GM18517 (cell line): ENCODE measurements around the gene OXLD1.
A peak's percentile ranks its signal among the peaks of the same experiment; 100 is the strongest.

ENCODE experiments used
- ATAC-seq: cut with Tn5 transposase; IDR thresholded peaks from one replicate; pipeline ENCODE4 v1.9.1; 2021; ENCODE audit warnings: mild to moderate bottlenecking, moderate library complexity; ENCODE audit not compliant: unreplicated experiment

The OXLD1 gene

DNA sequence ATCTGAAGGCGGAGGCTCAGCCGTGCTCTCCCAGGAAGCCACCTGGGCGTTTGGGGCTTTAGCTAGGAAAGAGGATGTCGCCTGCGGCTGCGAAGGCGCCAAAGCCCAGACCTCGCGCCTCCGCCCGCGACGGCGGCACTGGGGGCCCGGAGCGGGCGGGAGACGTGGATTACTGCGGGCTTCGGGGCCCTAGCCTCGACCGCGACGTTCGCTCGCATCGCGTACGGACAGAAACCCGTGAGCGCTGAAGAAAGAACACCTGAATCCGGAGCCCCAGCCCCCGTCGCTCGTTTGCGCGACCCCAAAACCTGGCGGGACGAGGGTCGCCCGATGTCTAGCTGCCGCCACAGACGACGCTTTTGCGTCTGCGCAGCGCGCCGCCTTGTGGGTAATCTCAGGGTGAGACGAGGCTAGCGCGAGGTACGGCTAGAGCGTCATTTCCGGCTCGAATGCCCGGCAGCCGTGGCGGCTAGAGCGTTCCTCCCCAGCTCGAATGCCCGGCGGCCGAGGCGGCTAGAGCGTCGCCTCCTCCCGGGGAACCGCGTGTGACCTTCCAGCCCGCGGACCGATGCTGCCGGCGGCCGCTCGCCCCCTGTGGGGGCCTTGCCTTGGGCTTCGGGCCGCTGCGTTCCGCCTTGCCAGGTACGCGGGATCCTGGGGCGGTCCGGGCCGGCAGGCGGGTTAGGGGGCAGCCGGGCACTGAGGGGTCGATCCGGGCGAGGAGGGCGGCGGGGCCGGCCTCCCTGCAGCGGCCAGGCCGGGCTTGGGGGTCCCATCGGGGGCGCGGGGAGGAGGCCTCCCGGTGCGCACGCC, 36.7 kb upstream of the OXLD1 start, which contains the start of gene MRPL12:
TSS of gene MRPL12 (plus strand) at position 434 of the 813 bp plus-strand sequence. CDS start at position 569, 135 bp downstream.
- peak; percentile 88 for ATAC-seq

- ATAC-seq = no peak
These were observed 35.1 kb upstream of the OXLD1 start for GRCh38 chr17:81701288-81702071.

DNA sequence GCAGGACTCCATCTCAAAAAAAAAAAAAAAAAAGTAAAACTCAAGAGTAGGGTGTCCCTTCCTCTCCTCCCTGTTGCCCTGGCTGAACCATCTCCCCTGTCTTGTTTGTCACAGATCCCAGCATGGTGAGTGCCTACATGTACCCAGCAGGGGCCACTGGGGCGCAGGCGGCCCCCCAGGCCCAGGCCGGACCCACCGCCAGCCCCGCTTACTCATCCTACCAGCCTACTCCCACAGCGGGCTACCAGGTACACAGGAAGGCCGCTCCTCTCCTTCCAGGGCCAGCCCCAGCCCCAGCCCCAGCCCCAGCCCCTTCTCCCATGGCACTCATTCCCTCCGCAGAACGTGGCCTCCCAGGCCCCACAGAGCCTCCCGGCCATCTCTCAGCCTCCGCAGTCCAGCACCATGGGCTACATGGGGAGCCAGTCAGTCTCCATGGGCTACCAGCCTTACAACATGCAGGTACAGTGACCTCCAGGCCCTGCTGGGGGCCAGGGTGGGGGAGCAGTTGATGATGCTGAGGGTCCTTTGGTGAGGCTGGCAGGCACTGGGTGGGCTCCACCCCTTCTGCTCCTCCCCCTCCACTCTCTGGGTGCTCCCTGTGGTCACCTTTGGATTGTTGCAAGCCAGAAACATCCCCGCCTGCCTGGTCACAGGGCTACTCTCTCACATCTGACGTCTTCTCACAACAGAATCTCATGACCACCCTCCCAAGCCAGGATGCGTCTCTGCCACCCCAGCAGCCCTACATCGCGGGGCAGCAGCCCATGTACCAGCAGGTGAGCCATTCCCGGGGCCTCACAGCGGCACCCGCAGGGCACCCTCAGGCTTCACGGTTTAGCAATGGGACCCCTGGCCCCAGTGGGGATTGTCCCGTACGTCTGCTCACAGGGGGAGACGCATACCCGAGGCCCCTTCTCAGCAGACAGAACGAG, 34.2 kb upstream of the OXLD1 start:
- no peak for ATAC-seq

- no peak for ATAC-seq
These were observed 31.0 kb upstream of the OXLD1 start for GRCh38 chr17:81697261-81698044.

DNA sequence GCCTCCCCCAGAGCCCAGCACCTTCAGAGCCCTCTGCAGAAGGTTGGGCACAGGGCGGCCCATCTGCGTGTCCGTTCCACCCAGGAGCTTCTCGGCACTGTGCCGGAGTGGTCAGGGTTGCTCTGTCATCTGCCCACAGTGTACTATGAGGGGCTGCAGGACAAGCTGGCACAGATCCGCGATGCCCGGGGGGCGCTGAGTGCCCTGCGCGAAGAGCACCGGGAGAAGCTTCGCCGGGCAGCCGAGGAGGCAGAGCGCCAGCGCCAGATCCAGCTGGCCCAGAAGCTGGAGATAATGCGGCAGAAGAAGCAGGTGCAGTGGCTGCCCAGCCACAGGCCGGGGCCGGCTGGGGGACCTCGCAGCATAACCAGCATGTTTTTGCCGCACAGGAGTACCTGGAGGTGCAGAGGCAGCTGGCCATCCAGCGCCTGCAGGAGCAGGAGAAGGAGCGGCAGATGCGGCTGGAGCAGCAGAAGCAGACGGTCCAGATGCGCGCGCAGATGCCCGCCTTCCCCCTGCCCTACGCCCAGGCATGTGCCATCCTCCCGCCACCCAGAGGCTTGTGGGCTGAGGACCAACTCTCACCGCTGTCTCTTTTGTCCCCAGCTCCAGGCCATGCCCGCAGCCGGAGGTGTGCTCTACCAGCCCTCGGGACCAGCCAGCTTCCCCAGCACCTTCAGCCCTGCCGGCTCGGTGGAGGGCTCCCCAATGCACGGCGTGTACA, 30.0 kb upstream of the OXLD1 start:
- no peak for ATAC-seq

- ATAC-seq = no peak
These were observed 29.4 kb upstream of the OXLD1 start for GRCh38 chr17:81695801-81696200.

- no peak for ATAC-seq
These were observed 28.8 kb upstream of the OXLD1 start for GRCh38 chr17:81695211-81695610.

- no peak for ATAC-seq
These were observed 28.4 kb upstream of the OXLD1 start for GRCh38 chr17:81694810-81695209.

DNA sequence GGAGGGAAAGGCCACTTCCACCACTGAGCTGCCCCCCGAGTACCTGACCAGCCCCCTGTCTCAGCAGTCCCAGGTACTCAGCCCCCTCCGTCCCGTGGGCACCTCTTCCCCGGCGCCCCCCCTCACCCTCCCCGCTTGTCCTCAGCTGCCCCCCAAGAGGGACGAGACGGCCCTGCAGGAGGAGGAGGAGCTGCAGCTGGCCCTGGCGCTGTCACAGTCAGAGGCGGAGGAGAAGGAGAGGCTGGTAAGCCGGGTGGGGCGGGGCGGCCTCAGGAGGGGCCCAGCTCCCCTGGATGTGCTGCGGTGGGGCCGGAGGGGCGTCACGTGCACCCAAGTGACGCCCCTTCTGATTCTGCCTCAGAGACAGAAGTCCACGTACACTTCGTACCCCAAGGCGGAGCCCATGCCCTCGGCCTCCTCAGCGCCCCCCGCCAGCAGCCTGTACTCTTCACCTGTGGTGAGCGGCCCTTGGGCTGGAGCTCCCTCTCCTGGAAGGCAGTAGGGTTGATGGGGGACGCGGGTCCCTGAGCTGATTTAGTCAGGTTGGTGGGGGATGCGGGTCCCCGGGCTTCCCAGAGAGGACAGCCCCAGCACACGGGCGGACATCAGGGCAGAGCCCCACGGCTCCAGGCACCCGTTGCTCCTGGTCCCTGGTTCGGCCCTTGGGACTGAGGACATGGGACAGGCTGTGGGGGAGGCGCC, 27.3 kb upstream of the OXLD1 start:
- ATAC-seq = no peak

- no peak for ATAC-seq
These were observed 25.2 kb upstream of the OXLD1 start for GRCh38 chr17:81691608-81692007.

DNA sequence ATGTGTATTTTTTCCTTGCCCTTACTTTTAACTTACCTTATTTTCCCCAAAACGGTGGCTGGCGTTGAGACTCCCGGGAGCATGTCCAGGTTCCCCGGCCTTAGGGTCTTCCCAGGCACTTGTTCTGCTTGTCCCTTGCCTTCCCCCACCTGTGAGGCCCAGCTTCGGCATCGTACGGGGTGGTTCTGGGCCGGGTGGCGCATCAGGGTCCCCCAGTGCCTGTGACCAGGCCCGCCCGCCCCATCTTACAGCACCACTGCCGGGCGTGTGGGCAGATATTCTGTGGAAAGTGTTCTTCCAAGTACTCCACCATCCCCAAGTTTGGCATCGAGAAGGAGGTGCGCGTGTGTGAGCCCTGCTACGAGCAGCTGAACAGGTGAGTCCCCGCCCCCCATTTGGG, 24.8 kb upstream of the OXLD1 start:
- no peak for ATAC-seq

- ATAC-seq = no peak
These were observed 24.1 kb upstream of the OXLD1 start for GRCh38 chr17:81690549-81690948.

GRCh38 chr17:81690066-81690465, 23.7 kb upstream of the OXLD1 start:
- no peak for ATAC-seq

DNA sequence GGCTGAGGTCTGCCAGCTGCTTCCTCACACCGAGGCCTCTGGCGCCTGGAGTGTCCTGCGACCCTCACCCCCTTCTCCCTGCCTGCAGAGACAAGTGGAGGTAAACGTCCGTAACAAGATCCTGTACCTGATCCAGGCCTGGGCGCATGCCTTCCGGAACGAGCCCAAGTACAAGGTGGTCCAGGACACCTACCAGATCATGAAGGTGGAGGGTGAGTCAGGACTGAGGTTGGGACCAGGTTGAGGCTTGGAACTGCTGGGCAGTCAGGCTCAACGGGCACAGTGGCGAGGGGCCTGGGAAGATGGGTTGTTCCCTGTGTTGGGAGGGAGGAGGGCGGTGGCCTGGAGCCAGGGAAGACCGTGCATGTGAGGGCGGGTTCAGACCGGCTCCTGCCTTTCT, 22.2 kb upstream of the OXLD1 start:
- no peak for ATAC-seq

- no peak for ATAC-seq
These were observed 21.6 kb upstream of the OXLD1 start for GRCh38 chr17:81687770-81688541.

DNA sequence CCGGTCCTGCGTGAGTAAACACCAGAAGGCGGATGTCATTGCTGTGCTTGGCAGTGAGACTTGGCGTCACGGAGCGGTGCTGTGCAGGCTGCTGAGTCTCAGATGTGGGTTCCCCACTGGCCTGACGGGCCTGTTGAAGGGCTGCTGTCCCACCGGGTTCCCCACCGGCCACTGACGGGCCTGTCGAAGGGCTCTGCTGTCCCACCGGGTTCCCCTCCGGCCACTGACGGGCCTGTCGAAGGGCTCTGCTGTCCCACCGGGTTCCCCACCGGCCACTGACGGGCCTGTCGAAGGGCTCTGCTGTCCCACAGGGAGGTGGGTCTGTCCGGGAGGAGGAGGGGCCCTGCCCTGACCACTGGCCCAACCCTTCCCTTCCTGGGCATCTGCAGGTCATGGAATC, 20.2 kb upstream of the OXLD1 start:
- ATAC-seq = no peak

- no peak for ATAC-seq
These were observed 18.7 kb upstream of the OXLD1 start for GRCh38 chr17:81685108-81685507.

DNA sequence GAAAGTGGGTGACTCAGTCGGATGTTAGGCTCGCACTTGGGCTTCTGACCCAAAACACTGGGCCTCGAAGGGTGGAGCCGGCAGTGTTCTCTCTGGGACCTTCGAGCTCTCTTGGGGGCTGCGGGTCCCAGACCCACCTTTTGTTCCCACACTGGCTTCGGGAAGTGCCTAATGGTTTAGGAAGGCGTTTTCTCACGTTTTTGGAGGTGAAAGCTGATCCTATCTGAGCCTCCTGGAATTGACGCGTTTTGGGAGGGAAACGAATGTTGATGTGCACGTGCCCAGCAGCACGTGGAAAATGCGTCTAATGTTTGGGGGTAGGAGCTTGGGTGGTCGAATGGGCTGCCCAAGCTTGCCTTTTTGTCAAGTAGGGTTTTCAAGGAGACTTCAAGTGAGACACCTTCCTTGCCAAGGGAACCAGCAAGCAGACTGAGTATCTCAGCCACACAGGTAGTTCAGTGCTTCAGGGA, 18.1 kb upstream of the OXLD1 start:
- ATAC-seq = no peak
